Endothelial cell of hepatic sinusoid (primary cell): ENCODE data around the gene CERS6.
"Not testable (repeated sequence)": the region's sequence is repeated elsewhere in the genome, so short reads cannot be mapped to it uniquely, and the experiment has no call there.

Experiments used
- in situ Hi-C: cut with HindIII; loops from 2 replicates; pipeline ENCODE4 v1.10.0; 2017; ENCODE audit warnings: low sequenced_read_pairs

The CERS6 gene

DNA sequence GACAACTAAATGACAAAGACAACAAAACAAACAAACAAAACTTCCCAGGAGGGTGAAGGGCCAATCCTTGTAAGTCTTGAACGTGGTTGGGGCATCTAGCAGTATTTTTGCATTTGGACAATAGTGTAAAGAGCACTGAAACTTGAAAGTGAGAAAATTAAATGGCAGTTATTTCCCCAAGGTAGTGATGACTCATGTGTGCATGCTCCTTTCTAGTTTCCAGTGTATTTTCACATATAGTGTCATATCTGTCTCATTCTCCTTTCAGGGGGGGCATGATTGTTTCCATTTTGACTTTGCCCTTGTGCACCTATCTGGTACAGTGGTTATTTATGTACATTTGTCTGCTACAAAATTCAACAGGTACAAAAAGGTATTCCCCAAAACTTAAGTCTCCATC is 39.5 kb downstream of the CERS6 start:
- in situ Hi-C loops, result no loop called here

DNA sequence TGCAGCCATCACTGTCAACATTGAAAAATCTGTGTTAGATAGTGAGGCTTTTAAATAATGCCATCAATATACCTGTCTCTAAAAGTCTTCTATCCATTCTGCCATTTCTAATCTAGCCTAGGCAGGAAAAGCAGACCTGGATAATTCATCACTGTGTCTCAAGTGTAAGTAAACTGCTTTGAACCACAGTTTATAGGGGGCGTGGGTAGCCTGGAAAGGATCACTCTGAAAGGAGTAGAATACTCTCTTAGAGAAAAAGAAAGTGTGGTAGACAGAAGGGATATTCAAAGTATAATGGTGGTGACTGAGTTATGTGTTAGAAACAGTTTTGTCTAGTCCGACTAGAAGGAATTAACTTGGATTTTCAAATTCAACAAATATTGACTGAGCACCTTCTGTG is 40.8 kb downstream of the CERS6 start:
- in situ Hi-C loops, result no loop called here

DNA sequence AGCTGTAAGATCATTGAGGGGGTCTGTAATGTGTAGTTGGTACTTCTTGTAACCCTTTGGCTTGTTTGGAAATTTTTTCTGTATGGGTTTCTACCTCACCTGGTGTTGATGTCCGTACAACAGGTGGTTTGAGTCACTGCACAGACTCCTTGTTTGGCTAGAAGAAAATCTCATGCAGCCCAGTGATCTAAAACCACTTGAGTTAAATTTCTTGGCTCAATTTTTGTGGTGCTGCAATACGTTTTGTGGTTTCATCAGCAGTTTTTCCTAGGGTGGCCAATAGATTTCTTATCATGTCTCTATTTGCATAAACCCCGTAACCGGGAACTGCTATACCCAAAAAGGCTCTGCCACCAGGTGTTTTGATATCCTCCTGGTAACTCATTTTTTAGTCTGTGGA is 43.4 kb downstream of the CERS6 start:
- in situ Hi-C loops, result no loop called here

DNA sequence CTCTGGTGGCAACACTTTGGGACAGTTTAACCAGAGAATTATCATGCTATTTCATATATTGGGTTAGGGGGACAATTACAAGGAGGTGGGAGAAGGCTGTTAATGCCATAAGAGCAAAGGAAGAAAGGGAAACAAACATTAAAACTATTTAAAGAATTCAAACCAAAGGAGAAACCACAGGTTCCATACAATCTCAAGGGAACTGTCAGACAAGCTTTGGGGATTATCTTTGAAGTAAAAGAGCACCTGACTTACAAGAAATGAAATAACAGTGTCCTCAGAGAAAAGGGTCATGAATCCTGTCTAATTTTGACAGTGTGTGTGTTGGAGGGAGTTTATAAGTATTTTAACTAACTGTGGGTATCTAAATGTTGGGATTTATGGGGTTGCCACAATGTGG is 44.4 kb downstream of the CERS6 start:
- in situ Hi-C loops, result no loop called here

DNA sequence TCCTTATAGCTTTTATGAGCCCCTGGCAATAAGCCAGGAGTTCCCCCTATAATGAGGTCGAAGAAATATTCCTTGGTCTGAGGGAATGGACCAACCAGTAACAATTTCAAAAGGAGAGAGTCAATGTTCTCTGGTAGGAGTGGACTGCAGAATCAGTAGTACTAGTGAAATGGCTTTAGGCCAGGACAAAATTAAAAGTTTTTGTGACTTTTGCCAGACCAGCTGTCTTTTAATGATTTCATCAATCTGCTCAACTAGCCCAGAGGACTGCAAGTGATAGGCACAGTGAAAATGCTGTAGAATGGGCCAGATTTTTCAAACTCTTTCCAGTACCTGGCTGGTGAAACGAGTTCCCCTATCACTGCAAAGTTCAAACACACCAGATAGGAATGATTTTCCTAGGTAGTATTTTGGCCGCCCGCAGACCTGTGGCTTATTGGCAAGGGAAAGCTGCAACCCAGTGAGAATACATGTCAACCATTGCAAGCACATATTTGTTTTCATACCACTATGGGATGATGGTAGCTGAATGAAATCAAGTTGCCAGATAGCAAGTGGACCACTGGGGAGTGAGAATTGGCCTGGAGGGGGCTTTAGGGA is 45.5 kb downstream of the CERS6 start:
- in situ Hi-C loops, result no loop called here

DNA sequence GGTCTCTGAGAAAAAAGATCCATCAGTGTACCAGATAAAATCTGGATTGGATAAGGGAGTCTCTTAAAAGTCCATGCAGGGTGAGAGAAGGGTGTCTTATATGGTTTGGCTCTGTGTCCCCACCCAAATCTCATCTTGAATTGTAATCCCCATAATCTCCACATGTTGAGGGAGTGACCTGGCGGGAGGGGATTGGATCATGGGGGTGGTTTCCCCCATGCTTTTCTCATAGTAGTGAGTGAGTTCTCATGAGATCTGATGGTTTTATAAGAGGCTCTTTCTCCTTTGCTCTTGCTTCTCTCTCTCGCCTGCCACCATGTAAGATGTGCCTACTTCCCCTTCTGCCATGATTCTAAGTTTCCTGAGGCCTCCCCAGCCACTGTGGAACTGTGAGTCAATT is 46.8 kb downstream of the CERS6 start:
- in situ Hi-C loops, result not testable (repeated sequence)

DNA sequence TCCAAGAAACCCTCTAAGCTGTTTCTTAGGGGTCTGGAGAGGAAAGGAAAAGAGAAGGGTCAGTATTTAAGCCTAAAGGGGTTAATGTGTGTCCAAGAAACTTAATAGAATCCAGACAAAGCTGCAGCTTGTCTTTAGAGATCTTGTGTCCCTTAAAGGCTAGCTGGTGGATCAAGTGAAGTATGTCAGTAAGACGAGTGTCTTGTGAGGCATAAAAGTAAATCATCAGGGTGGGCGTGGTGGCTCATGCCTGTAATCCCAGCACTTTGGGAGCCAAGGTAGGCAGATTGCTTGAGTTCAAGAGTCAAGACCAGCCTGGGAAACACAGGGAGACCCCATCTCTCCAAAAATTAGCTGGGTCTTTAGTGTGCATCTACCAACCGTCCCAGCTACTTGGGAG is 47.8 kb downstream of the CERS6 start:
- in situ Hi-C loops, result no loop called here

DNA sequence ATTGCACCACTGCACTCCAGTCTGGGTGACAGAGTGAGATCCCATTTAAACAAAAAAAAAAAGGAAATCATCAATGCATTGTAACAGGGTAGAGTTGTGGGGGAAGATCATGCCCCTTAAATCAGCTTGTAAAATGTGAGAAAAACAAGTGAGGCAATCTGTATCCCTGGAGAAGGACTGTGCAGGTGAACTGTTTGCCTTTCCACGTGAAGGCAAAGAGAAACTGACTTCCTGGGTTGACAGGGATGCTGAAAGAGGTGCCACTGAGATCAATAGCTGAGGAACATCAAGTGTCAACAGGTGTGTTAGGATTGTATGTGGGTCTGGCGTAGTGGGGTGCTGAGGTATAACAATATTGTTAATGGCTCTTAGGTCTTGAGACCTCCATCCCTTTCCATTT is 48.3 kb downstream of the CERS6 start:
- in situ Hi-C loops, result no loop called here

DNA sequence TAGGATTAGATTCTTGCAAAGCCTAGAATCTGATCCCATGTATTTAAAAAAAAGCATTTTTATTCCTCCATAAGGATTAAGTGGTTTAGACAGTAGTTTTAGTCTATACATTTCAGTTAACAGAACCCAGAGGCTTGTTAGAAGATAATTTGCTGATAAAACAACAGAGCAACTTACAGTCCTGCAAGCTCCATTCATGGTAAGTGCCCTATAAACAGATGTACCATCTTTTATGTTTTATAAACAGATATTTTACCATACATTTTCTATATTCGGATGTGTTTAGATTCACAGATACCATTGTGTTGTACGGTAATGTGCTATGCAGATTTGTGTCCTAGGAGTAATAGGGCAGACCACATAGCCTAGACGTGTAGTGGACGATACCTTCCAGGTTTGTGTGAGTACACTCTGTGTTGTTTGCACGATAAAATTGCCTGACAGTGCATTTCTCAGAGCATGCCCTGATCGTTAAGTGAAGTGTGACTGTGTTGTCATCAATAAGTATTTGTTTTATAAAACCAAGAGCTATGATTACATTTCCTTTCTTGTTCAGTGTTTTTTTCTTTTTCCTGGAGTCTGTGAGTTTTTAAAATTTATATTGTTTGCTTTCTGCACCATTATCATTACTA is 54.2 kb downstream of the CERS6 start:
- in situ Hi-C loops, result no loop called here

DNA sequence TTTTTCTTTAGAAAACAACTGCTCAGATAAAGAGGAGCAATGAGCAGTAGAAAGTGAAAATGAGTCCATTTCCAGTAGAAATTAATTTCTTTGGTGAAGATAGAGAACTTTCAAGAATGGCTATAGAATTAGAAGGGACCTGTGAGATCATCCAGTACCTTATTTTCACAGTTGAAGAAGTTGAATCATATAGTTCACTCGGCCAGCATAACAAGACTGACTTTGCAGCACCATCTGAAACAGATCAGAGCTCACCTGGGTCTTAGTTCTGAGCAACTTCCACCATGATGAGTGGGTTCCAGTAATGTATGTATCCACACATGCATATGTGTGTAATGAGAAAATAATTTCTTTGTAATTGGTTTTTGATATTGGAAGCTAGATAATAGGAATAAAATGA is 58.6 kb downstream of the CERS6 start:
- in situ Hi-C loops, result no loop called here

DNA sequence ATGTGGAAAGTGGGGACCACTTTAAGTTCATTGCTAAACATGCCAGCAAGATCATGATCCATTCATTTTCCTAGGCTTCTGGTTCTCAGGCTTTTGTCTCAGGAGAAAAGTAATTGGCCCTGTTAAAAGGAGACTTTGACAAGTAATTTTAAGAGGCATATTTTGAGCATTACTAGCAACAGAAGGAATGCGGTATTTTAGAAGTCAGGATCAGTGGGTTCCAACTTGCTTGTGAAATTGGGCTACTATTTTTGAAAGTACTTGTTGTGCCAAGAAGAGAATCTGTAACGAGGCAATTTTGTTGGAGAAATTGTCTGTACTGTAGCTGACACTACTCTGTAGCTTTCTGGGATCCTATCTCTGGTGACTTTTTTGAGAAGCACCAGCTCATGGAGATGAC is 59.4 kb downstream of the CERS6 start:
- in situ Hi-C loops, result no loop called here

DNA sequence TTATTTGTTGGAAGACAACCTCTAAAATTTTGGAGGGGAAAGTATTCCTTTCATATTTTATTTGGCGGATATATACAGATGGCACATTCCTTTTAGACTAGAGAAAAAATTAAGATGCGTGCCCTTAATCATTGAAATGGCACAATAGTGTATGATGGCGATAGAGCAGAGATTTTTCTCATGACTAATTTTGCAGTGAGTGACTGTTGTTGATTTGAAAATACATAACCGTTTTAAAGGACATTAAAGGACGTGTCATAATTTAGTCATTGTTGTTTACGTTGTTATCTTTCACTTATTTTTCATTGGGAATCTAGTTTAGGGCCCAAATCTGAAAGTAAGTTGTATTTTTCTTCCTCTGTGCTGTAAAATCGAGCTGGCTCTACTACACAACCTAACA is 61.7 kb downstream of the CERS6 start:
- in situ Hi-C loops, result no loop called here

DNA sequence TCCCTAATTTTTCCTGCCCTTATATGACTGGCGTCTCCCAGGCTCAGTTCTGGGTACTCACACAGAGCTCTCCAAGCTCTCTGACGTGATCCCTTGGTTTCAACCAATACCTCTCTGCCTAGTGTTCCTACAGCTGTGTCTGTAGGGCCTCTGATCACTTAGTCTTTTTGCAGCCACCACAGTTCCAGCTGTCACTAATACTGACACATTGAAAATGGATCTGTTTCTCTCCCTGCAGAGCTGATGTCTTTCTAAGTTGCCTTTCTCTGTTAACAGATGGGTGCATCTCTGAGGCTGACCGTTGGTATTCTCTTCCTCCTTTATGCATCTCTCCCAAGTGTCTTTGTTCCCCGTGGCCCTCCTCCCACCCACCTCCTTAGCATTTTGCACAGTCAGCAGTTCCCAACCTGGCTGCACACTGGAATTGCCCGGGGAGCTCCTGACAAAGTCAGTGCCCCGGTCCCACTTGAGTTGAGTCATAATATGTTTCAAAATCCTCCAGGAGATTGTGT is 62.5 kb downstream of the CERS6 start:
- in situ Hi-C loops, result no loop called here

DNA sequence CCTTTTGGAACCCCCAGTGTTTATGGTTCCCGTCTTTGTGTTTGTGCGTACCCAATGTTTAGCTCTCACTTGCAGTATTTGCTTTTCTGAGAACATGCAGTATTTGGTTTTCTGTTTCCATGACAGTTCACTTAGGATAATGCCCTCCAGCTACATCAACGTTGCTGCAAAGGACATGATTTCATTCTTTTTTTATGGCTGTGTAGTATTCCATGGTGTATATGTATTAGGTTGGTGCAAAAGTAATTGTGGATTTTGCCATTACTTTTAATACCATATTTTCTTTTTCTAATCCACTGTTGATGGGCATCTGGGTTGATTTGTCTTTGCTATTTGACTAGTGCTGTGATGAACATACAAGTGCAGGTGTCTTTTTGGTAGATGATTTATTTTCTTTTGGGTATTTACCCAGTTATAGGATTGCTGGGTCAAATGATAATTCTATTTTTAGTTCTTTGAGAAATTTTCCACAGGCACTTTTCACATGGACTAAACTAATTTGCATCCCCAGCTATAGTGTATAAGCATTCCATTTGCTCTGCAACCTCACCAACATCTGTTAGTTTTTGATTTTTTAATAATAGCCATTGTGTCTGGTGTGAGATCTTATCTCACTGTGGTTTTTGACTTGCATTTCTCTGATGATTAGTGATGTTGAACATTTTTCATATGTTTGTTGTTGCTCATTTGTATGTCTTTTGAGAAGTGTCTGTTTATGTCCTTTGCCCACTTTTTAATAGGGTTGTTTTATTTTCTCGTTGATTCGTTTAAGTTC is 63.6 kb downstream of the CERS6 start:
- in situ Hi-C loops, result loop anchor here (5.0 kb wide), 1 partner anchor 77 kb away; no protein-coding TSS in a partner anchor

DNA sequence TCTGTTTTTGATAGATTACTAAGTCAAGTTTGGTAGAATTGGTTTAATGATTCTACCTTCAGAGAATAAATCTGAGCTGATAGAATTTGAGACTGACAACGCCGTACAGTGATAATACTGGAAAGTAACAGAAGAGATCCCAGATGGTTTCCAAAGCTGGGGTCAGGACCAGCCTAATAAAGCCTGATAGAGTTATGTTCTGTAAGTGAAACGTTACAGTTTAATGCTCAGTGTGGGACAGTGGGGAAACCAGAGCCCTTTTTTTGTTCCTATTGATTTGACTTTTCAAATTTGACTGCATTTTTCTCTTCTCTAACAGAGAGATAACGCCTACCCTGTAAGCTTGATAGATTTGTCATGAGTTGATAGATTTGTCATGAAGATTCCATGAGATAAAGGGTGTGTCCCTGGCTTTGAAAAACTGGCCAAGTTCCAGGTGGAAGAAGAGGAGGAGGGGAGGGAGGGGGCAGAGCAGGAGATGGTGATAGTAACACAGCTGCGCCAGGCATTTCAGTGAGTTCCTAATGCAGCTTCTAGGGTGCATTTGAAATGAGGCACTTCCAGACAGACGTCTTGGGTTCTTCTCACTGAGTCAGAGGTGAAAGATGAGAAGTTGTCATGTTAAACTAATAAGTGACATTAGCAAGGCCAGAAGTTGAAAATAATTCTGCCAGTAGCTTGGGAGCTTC is 65.1 kb downstream of the CERS6 start:
- in situ Hi-C loops, result loop anchor here (5.0 kb wide), 1 partner anchor 79 kb away; no protein-coding TSS in a partner anchor

DNA sequence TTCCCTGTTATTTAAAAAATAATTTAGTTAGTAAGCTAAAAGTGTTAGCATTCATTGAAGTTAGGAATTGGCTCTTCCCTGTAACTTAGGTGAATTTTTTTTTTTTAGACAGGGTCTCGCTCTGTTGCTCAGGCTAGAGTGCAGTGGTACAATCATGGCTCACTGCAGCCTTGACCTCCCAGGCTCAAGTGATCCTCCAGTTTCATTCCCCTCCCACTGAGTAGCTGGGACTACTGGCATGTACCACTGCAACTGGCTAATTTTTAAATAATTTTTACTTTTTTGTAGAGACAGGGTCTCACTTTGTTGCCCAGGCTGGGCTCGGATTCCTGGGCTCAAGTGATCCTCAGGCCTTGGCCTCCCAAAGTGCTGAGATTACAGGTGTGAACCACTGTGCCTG is 66.4 kb downstream of the CERS6 start:
- in situ Hi-C loops, result loop anchor here (5.0 kb wide), 1 partner anchor 80 kb away; no protein-coding TSS in a partner anchor

DNA sequence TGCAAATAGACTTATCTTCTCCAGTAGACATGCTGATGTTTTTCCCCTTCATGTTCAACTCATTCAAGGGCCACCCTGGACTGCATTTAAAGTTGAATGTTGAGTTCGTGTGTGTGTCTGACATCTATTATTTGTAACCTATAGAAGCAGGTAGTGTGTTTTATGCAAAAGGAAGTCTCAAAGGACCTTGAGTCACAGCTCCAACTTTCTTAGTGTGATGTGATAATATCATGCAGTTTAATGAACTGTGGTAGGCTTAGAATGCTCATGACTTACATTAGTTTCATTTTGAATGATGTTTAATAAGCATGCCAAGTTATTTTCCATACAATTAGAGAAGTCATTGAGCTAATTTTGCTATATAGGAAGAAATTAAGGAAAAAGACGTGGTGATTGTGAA is 67.9 kb downstream of the CERS6 start:
- in situ Hi-C loops, result loop anchor here (5.0 kb wide), 1 partner anchor 82 kb away; no protein-coding TSS in a partner anchor

DNA sequence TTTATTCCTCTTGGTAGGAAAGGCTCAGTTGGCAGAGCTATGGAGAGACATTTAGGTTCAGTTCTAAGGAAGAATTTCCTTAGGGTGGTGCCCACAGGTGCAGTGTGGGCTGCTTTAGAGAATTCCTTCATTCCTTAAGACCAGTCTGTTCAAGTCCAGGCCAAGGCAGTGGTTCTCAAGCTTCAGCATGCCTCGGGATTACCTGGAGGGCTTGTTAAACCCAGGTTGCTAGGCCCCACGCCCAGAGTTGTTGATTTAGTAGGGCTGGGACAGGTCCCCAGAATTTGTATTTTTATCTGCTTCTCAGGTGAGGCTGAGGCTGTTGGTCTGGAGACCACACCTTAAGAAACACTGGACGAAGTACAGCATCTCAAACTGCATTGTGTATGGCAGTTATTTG is 68.9 kb downstream of the CERS6 start:
- in situ Hi-C loops, result no loop called here

DNA sequence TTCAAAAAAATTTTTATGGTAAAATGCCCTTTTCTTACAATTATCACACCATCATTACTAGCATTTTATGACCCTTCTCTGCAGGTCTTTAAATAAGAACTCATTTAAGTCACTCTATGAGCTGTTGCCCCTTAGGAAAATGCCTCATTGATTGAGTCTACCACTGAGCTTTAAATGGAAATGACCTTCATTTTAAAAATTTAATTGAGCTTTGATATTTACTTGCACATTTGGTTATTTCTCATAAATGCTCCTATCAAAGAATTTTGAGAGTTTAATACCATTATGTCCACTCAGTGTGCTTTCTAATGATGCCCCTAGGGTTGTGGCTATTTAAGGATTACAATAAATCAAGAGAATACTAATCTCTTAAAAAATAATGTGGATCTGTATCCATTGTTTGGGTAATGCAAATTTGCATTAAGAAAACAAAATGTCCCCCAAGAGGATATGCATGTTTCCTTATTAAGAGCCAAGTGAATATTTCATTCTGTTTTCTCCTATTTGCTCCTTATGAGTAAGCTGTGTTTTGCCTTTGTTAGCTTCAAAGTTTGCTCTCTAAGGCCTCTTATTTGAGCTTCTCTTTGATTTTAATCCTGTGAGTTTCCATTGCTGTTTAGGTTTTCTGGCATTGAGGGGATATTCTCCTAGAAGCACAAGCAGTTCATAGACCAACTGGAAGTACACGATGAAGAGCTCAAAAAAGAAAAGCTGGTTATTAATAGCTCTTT is 69.8 kb downstream of the CERS6 start:
- in situ Hi-C loops, result no loop called here

DNA sequence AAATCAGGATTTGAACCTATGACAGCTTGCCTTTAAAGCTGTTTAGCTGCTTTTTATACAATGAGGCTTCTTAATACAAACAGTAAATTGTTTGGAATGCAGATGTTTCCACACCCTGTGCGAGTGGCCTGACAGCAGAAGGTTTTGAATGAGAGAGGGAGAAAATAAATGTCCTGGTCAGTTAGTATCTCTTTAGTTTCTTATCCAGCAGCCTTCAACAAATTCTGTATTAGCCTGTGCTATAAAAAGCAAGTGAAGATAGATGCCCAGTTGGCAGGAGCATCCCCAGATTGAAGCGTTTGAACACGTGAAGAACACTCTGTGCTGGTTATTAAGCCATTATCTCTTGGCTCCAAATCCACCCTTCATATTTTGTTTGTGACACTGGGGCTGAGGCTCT is 70.6 kb downstream of the CERS6 start:
- in situ Hi-C loops, result no loop called here

DNA sequence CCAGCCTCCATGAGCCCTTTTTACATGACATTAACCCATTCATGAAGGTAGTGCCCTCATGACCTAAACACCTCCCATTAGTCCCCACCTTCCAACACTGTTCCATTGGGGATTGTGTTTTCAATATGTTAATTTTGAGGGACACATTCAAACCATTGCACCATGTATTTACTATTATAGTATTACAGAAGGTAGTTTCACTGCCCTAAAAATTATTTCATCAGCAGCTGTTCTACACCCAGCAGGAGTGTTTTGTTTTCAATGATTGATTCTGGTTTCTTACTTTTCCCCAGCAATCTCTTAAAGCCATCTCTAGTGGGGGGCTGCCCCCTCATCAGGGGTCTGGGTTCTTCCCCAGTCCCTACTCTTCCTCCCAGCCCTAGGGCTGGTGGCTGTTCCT is 71.9 kb downstream of the CERS6 start:
- in situ Hi-C loops, result no loop called here
